ENCODE results near the gene PRCD.
"Not testable (repeated sequence)": the region's sequence is repeated elsewhere in the genome, so short reads cannot be mapped to it uniquely, and the experiment has no call there.

The PRCD gene

GRCh38 chr17:76530811-76531485, 8.9 kb upstream of the PRCD start:
- Histone ChIP-seq H3K27ac (ENCODE audit: low read depth, low read length) (no peak overlapping the region), H3K9ac (ENCODE audit: low read length) (no peak overlapping the region), H3K4me1 (ENCODE audit: insufficient read depth, low read length) (peaks cover 31% of the 10 kb centered on the region), H3K36me3 (ENCODE audit: insufficient read depth, low read length) (no peaks in the 10 kb centered on the region), H3K27me3 (ENCODE audit: control insufficient read depth in 1 of 2, insufficient read depth in 2 of 2, low read length in 2 of 2) (peaks cover 0 to 9% of the 10 kb centered on the region in 2 donors), H3K9me3 (ENCODE audit: low read length) (no peaks in the 10 kb centered on the region), H3K4me3 (ENCODE audit: low read depth in 1 of 2, low read length in 2 of 2) (no peak overlapping the region)

GRCh38 chr17:76531486-76532038, 8.3 kb upstream of the PRCD start:
- Histone ChIP-seq H3K27ac (ENCODE audit: low read depth, low read length) (no peak overlapping the region), H3K9ac (ENCODE audit: low read length) (no peak overlapping the region), H3K9me3 (ENCODE audit: low read length) (no peaks in the 10 kb centered on the region), H3K27me3 (ENCODE audit: control insufficient read depth in 1 of 2, insufficient read depth in 2 of 2, low read length in 2 of 2) (peaks cover 0 to 14% of the 10 kb centered on the region in 2 donors), H3K4me1 (ENCODE audit: insufficient read depth, low read length) (peaks cover 31% of the 10 kb centered on the region), H3K36me3 (ENCODE audit: insufficient read depth, low read length) (no peaks in the 10 kb centered on the region), H3K4me3 (ENCODE audit: low read depth in 1 of 2, low read length in 2 of 2) (no peak overlapping the region)

- Histone ChIP-seq H3K9ac (ENCODE audit: low read length) (no peak overlapping the region), H3K4me1 (ENCODE audit: insufficient read depth, low read length) (peaks cover 31% of the 10 kb centered on the region), H3K27ac (ENCODE audit: low read depth, low read length) (no peak overlapping the region), H3K4me3 (ENCODE audit: low read depth in 1 of 2, low read length in 2 of 2) (no peak overlapping the region), H3K9me3 (ENCODE audit: low read length) (no peaks in the 10 kb centered on the region), H3K36me3 (ENCODE audit: insufficient read depth, low read length) (no peaks in the 10 kb centered on the region), H3K27me3 (ENCODE audit: control insufficient read depth in 1 of 2, insufficient read depth in 2 of 2, low read length in 2 of 2) (peaks cover 0 to 20% of the 10 kb centered on the region in 2 donors)
Measured at GRCh38 chr17:76532072-76532651, 7.7 kb upstream of the PRCD start.

GRCh38 chr17:76533640-76534359, 6.0 kb upstream of the PRCD start:
- H3K9me3 ChIP-seq (ENCODE audit: low read length); H3K27ac ChIP-seq (ENCODE audit: low read depth, low read length); H3K4me3 ChIP-seq (ENCODE audit: low read depth in 1 of 2, low read length in 2 of 2); H3K9ac ChIP-seq (ENCODE audit: low read length); H3K36me3 ChIP-seq (ENCODE audit: insufficient read depth, low read length): not testable (repeated sequence)
- Histone ChIP-seq H3K4me1 (ENCODE audit: insufficient read depth, low read length) (peaks cover 20% of the 10 kb centered on the region), H3K27me3 (ENCODE audit: control insufficient read depth in 1 of 2, insufficient read depth in 2 of 2, low read length in 2 of 2) (peaks cover 0 to 28% of the 10 kb centered on the region in 2 donors)

- H3K4me1 ChIP-seq (ENCODE audit: insufficient read depth, low read length): peaks cover 10% of the 10 kb centered on the region
- H3K9me3 ChIP-seq (ENCODE audit: low read length): no peaks in the 10 kb centered on the region
- H3K4me3 ChIP-seq (ENCODE audit: low read depth in 1 of 2, low read length in 2 of 2): no peak overlapping the region
- H3K36me3 ChIP-seq (ENCODE audit: insufficient read depth, low read length): no peaks in the 10 kb centered on the region
- H3K27ac ChIP-seq (ENCODE audit: low read depth, low read length): no peak overlapping the region
- H3K27me3 ChIP-seq (ENCODE audit: control insufficient read depth in 1 of 2, insufficient read depth in 2 of 2, low read length in 2 of 2): peaks cover 0 to 29% of the 10 kb centered on the region in 2 donors
- H3K9ac ChIP-seq (ENCODE audit: low read length): no peak overlapping the region
Measured at GRCh38 chr17:76534831-76535732, 4.8 kb upstream of the PRCD start.

- peaks cover 5% of the 10 kb centered on the region for H3K4me1 ChIP-seq (ENCODE audit: insufficient read depth, low read length)
- no peaks in the 10 kb centered on the region for H3K36me3 ChIP-seq (ENCODE audit: insufficient read depth, low read length)
- no peaks in the 10 kb centered on the region for H3K9me3 ChIP-seq (ENCODE audit: low read length)
- peak overlapping the region in 1 of 2 donors; percentile 38 for H3K4me3 ChIP-seq (ENCODE audit: low read depth in 1 of 2, low read length in 2 of 2)
- H3K27ac ChIP-seq (ENCODE audit: low read depth, low read length): no peak overlapping the region
- H3K27me3 ChIP-seq (ENCODE audit: control insufficient read depth in 1 of 2, insufficient read depth in 2 of 2, low read length in 2 of 2): peaks cover 0 to 29% of the 10 kb centered on the region in 2 donors
- H3K9ac ChIP-seq (ENCODE audit: low read length): no peak overlapping the region
Measured at GRCh38 chr17:76535788-76536510, 3.9 kb upstream of the PRCD start.

GRCh38 chr17:76536511-76537287, 3.1 kb upstream of the PRCD start:
- Histone ChIP-seq H3K27ac (ENCODE audit: low read depth, low read length) (no peak overlapping the region), H3K4me3 (ENCODE audit: low read depth in 1 of 2, low read length in 2 of 2) (peak overlapping the region; percentile 38 to 63), H3K27me3 (ENCODE audit: control insufficient read depth in 1 of 2, insufficient read depth in 2 of 2, low read length in 2 of 2) (peaks cover 0 to 29% of the 10 kb centered on the region in 2 donors), H3K9me3 (ENCODE audit: low read length) (no peaks in the 10 kb centered on the region), H3K9ac (ENCODE audit: low read length) (no peak overlapping the region), H3K36me3 (ENCODE audit: insufficient read depth, low read length) (no peaks in the 10 kb centered on the region), H3K4me1 (ENCODE audit: insufficient read depth, low read length) (peaks cover 8% of the 10 kb centered on the region)

GRCh38 chr17:76537288-76537577, 2.6 kb upstream of the PRCD start:
- Histone ChIP-seq H3K36me3 (ENCODE audit: insufficient read depth, low read length) (no peaks in the 10 kb centered on the region), H3K27me3 (ENCODE audit: control insufficient read depth in 1 of 2, insufficient read depth in 2 of 2, low read length in 2 of 2) (peaks cover 0 to 32% of the 10 kb centered on the region in 2 donors), H3K4me3 (ENCODE audit: low read depth in 1 of 2, low read length in 2 of 2) (peak overlapping the region; percentile 38 to 63), H3K27ac (ENCODE audit: low read depth, low read length) (no peak overlapping the region), H3K9me3 (ENCODE audit: low read length) (no peaks in the 10 kb centered on the region), H3K4me1 (ENCODE audit: insufficient read depth, low read length) (peaks cover 8% of the 10 kb centered on the region), H3K9ac (ENCODE audit: low read length) (no peak overlapping the region)

GRCh38 chr17:76537578-76538280, 2.1 kb upstream of the PRCD start, which contains the start of gene CYGB:
Gene CYGB (minus strand): TSS chr17:76537709. CDS start chr17:76537542, 167 bp downstream.
- no peaks in the 10 kb centered on the region for H3K36me3 ChIP-seq (ENCODE audit: insufficient read depth, low read length)
- H3K27me3 ChIP-seq (ENCODE audit: control insufficient read depth in 1 of 2, insufficient read depth in 2 of 2, low read length in 2 of 2): peaks cover 0 to 35% of the 10 kb centered on the region in 2 donors
- H3K27ac ChIP-seq (ENCODE audit: low read depth, low read length): no peak within 1 kb of the TSS
- H3K4me1 ChIP-seq (ENCODE audit: insufficient read depth, low read length): peaks cover 8% of the 10 kb centered on the region
- peak within 1 kb of the TSS; percentile 38 to 63 for H3K4me3 ChIP-seq (ENCODE audit: low read depth in 1 of 2, low read length in 2 of 2)
- no peak within 1 kb of the TSS for H3K9ac ChIP-seq (ENCODE audit: low read length)
- no peaks in the 10 kb centered on the region for H3K9me3 ChIP-seq (ENCODE audit: low read length)

All from muscle layer of colon (tissue), 2 donors.